SK-N-SH (cell line): ENCODE results near the gene ZNF564. TPM values are rescaled to one million over a fixed set of nuclear protein-coding genes. Genes with fewer than 3 reads are reported as not detected.

Experiments
- CTCF ChIA-PET: fragments of 300-600, 350-600 bp; formaldehyde crosslinking; extraction: SDS; loops from one replicate; lab custom pipeline; 2021; lab: Yijun Ruan, JAX
- POLR2A ChIA-PET: fragments of 350-600 bp; sonication (Branson Sonifier 250); formaldehyde crosslinking; extraction: SDS; loops from one replicate; lab custom pipeline; 2020; ENCODE audit warnings: antibody characterized with exemption, inconsistent platforms; lab: Yijun Ruan, JAX
- DNase-seq: peaks from one replicate; pipeline ENCODE4 v3.0.0; 2012
- H2AFZ ChIP-seq: fragments of 200-600 bp; sonication (generic); 2 replicates; pipeline ENCODE4 v1.8.1; 2016; ENCODE audit warnings: antibody characterized with exemption, mild to moderate bottlenecking, low read depth
- H3F3A ChIP-seq: fragments of 200-600 bp; sonication (generic); replicated peaks from 2 replicates; pipeline ENCODE3; 2016; ENCODE audit warnings: antibody characterized with exemption, mild to moderate bottlenecking; ENCODE audit not compliant: insufficient read depth
- H3K27ac ChIP-seq, 2 experiments: fragments of 200-500 bp in 1 of 2; fragments of 200-600 bp in 1 of 2; sonication (Bioruptor generic) in 1 of 2; sonication (generic), shearing (Covaris generic) in 1 of 2; 2 replicates each; pipeline versions ENCODE4 v1.5.1 to v1.6.1; 2014 to 2016; ENCODE audit warnings: low read depth in 2 of 2, inconsistent platforms in 1 of 2, low read length in 1 of 2, mild to moderate bottlenecking in 1 of 2, mixed read lengths in 1 of 2
- H3K27me3 ChIP-seq: fragments of 200-600 bp; sonication (generic), shearing (Covaris generic); 2 replicates; pipeline ENCODE4 v1.6.1; 2016; ENCODE audit warnings: mixed run types; ENCODE audit not compliant: insufficient read depth
- H3K36me3 ChIP-seq, 2 experiments: fragments of 200-500 bp in 1 of 2; fragments of 200-600 bp in 1 of 2; sonication (Bioruptor generic) in 1 of 2; sonication (generic) in 1 of 2; replicated peaks in 1 of 2; 2 replicates each; pipeline versions ENCODE3 to v1.5.1; 2014 to 2016; ENCODE audit warnings: low read length in 1 of 2, mild to moderate bottlenecking in 1 of 2; ENCODE audit not compliant: insufficient read depth in 2 of 2, control insufficient read depth in 1 of 2
- H3K4me1 ChIP-seq, 2 experiments: fragments of 200-500 bp in 1 of 2; fragments of 200-600 bp in 1 of 2; sonication (Bioruptor generic) in 1 of 2; sonication (generic), shearing (Covaris generic) in 1 of 2; 2 replicates each; pipeline versions ENCODE4 v1.5.1 to v1.6.1; 2014 to 2016; ENCODE audit warnings: low read depth in 1 of 2, low read length in 1 of 2, mixed run types in 1 of 2; ENCODE audit not compliant: insufficient read depth in 2 of 2, control insufficient read depth in 1 of 2
- H3K4me2 ChIP-seq: fragments of 200-600 bp; sonication (generic), shearing (Covaris generic); 2 replicates; pipeline ENCODE4 v1.6.1; 2017; ENCODE audit warnings: mixed run types
- H3K4me3 ChIP-seq, 2 experiments: fragments of 200-500 bp in 1 of 2; fragments of 200-600 bp in 1 of 2; sonication (Bioruptor generic) in 1 of 2; sonication (generic), shearing (Covaris generic) in 1 of 2; 2 replicates each; pipeline versions ENCODE4 v1.5.1 to v1.8.1; 2014 to 2016; ENCODE audit warnings: low read depth in 2 of 2, inconsistent platforms in 1 of 2, low read length in 1 of 2, mild to moderate bottlenecking in 1 of 2, mixed read lengths in 1 of 2, moderate library complexity in 1 of 2
- H3K79me2 ChIP-seq: fragments of 200-600 bp; sonication (generic); 2 replicates; pipeline ENCODE4 v1.8.1; 2017; ENCODE audit warnings: mild to moderate bottlenecking; ENCODE audit not compliant: insufficient read depth
- H3K9ac ChIP-seq: fragments of 200-600 bp; sonication (generic); 2 replicates; pipeline ENCODE4 v1.6.1; 2017; ENCODE audit warnings: mixed run types
- H3K9me2 ChIP-seq: fragments of 200-600 bp; sonication (generic); 2 replicates; pipeline ENCODE4 v1.6.1; 2017; ENCODE audit warnings: mixed run types
- H3K9me3 ChIP-seq: fragments of 200-600 bp; sonication (generic); 2 replicates; pipeline ENCODE4 v1.6.1; 2017; ENCODE audit warnings: mixed run types, mild to moderate bottlenecking, moderate library complexity
- H4K20me1 ChIP-seq: fragments of 200-600 bp; sonication (generic); 2 replicates; pipeline ENCODE4 v1.6.1; 2017; ENCODE audit warnings: mild to moderate bottlenecking, mixed run types; ENCODE audit not compliant: insufficient read depth
- CTCF ChIP-seq: fragments of 200-600 bp; sonication (generic); IDR thresholded peaks from 2 replicates; pipeline ENCODE4 v1.6.1; 2017; ENCODE audit warnings: antibody characterized with exemption, mild to moderate bottlenecking, moderate library complexity
- EP300 ChIP-seq, 2 experiments: IDR thresholded peaks; 2 replicates each; pipeline versions ENCODE4 v1.4.0 to v1.6.1; 2012; ENCODE audit warnings: borderline replicate concordance in 1 of 2, low read depth in 1 of 2, low read length in 1 of 2
- EZH2phosphoT487 ChIP-seq: fragments of 200-600 bp; sonication (generic); IDR thresholded peaks from 2 replicates; pipeline ENCODE4 v1.6.1; 2017; ENCODE audit warnings: low read depth, mixed run types, mild to moderate bottlenecking, antibody characterized with exemption, moderate library complexity, borderline replicate concordance
- FOSL2 ChIP-seq: IDR thresholded peaks from 2 replicates; pipeline ENCODE4 v1.4.0; 2012; ENCODE audit warnings: low read depth, mild to moderate bottlenecking, moderate library complexity, borderline replicate concordance
- GABPA ChIP-seq: IDR thresholded peaks from 2 replicates; pipeline ENCODE4 v1.4.0; 2012; ENCODE audit warnings: low read depth, mild to moderate bottlenecking
- MEF2A ChIP-seq: IDR thresholded peaks from 2 replicates; pipeline ENCODE4 v1.4.0; 2012; ENCODE audit warnings: low read depth, borderline replicate concordance
- NRF1 ChIP-seq: IDR thresholded peaks from 2 replicates; pipeline ENCODE4 v1.6.1; 2012; ENCODE audit warnings: low read depth, mild to moderate bottlenecking, low read length
- RAD21 ChIP-seq: IDR thresholded peaks from 2 replicates; pipeline ENCODE4 v1.6.1; 2012; ENCODE audit warnings: mild to moderate bottlenecking, low read length
- RCOR1 ChIP-seq: fragments of 150-350 bp; IDR thresholded peaks from 2 replicates; pipeline ENCODE4 v1.6.1; 2017; ENCODE audit warnings: antibody characterized with exemption, low read length
- REST ChIP-seq: IDR thresholded peaks from 2 replicates; pipeline ENCODE4 v1.6.1; 2012; ENCODE audit warnings: mild to moderate bottlenecking, low read depth, low read length, moderate library complexity
- RXRA ChIP-seq: IDR thresholded peaks from 2 replicates; pipeline ENCODE4 v1.4.0; 2012; ENCODE audit warnings: low read depth, mild to moderate bottlenecking, borderline replicate concordance
- SIN3A ChIP-seq: IDR thresholded peaks from 2 replicates; pipeline ENCODE4 v1.6.1; 2012; ENCODE audit warnings: low read depth, mild to moderate bottlenecking, low read length, moderate library complexity, borderline replicate concordance
- TAF1 ChIP-seq: IDR thresholded peaks from 2 replicates; pipeline ENCODE4 v1.6.1; 2012; ENCODE audit warnings: low read depth, mild to moderate bottlenecking, low read length, moderate library complexity, borderline replicate concordance
- TCF12 ChIP-seq: IDR thresholded peaks from 2 replicates; pipeline ENCODE4 v1.4.0; 2012
- TEAD4 ChIP-seq: IDR thresholded peaks from 2 replicates; pipeline ENCODE4 v1.4.0; 2012; ENCODE audit warnings: mild to moderate bottlenecking, borderline replicate concordance; ENCODE audit not compliant: insufficient read depth
- YY1 ChIP-seq: IDR thresholded peaks from 2 replicates; pipeline ENCODE4 v1.4.0; 2012; ENCODE audit warnings: low read depth, mild to moderate bottlenecking
- ZBTB33 ChIP-seq: IDR thresholded peaks from 2 replicates; pipeline ENCODE4 v1.4.0; 2012; ENCODE audit warnings: low read depth, borderline replicate concordance
- WGBS: methylation state at CpG from one replicate; pipeline ENCODE4 v1.1.6; 2017; ENCODE audit warnings: low lambda C conversion rate; 5-methylcytosine and 5-hydroxymethylcytosine counted together
- polyA plus RNA-seq, 3 experiments: library from polyadenylated mRNA; depleted of rRNA; stranded (reverse); fragments of >200 nt; gene quantifications; 2 replicates each; pipeline ENCODE4 v1.2.3, GENCODE V29; 2012
- TF ChIP-seq, protein P1 (sequence below): IDR thresholded peaks from 2 replicates; pipeline ENCODE4 v1.4.0; 2012; ENCODE audit warnings: low read depth
- TF ChIP-seq, protein P2 (sequence below): IDR thresholded peaks from 2 replicates; pipeline ENCODE4; 2012

The ZNF564 gene
- polyA plus RNA-seq, 1 of the 3 experiments (the other 2 are of a cell fraction) = 1.3 TPM

- WGBS = 89% methylated on average over 11 of the region's 11 CpGs
- no peaks in the 10 kb centered on the region for H3K27me3 ChIP-seq
- H3K9ac ChIP-seq = no peak overlapping the region
- no peak overlapping the region for H3K4me2 ChIP-seq
- no peaks in the 10 kb centered on the region for H3K79me2 ChIP-seq
- no peak overlapping the region for H2AFZ ChIP-seq
- ChIA-PET POLR2A (no interaction called here), CTCF (interaction anchor here (0.8 kb wide), 1 partner anchor 34 kb away, joined by 3 read pairs; no protein-coding TSS in a partner anchor)
- H3F3A ChIP-seq = no peaks in the 10 kb centered on the region
- no peak for DNase-seq
- TF ChIP-seq SIN3A = no peak
- no peak for TF ChIP-seq YY1
- TF ChIP-seq, protein P1, sequence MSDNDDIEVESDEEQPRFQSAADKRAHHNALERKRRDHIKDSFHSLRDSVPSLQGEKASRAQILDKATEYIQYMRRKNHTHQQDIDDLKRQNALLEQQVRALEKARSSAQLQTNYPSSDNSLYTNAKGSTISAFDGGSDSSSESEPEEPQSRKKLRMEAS = no peak
- TF ChIP-seq TCF12 = no peak
- TF ChIP-seq NRF1 = no peak
- no peak for TF ChIP-seq CTCF
- no peak for TF ChIP-seq GABPA
- TF ChIP-seq RAD21 = no peak
- TF ChIP-seq, protein P2, sequence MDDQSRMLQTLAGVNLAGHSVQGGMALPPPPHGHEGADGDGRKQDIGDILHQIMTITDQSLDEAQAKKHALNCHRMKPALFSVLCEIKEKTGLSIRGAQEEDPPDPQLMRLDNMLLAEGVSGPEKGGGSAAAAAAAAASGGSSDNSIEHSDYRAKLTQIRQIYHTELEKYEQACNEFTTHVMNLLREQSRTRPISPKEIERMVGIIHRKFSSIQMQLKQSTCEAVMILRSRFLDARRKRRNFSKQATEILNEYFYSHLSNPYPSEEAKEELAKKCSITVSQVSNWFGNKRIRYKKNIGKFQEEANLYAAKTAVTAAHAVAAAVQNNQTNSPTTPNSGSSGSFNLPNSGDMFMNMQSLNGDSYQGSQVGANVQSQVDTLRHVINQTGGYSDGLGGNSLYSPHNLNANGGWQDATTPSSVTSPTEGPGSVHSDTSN = no peak
- TF ChIP-seq ZBTB33 = no peak
- no peak for TF ChIP-seq RCOR1
- TF ChIP-seq RXRA = no peak
- TF ChIP-seq TEAD4 = no peak
- TF ChIP-seq FOSL2 = no peak
- no peak for TF ChIP-seq REST
- TF ChIP-seq EZH2phosphoT487 = no peak
- TF ChIP-seq EP300 (IDR thresholded peaks at IDR 0.05; ENCODE audit: borderline replicate concordance in 1 of 2, low read depth in 1 of 2, low read length in 1 of 2) = no peak
- TF ChIP-seq TAF1 = no peak
- no peak for TF ChIP-seq MEF2A
- no peaks in the 10 kb centered on the region for H3K9me3 ChIP-seq
- peaks cover 6 to 15% of the 10 kb centered on the region in 2 experiments for H3K36me3 ChIP-seq
- H3K4me1 ChIP-seq = no peaks in the 10 kb centered on the region
- no peaks in the 10 kb centered on the region for H3K9me2 ChIP-seq
- H3K4me3 ChIP-seq = no peak overlapping the region
- no peaks in the 10 kb centered on the region for H4K20me1 ChIP-seq
- H3K27ac ChIP-seq = no peak overlapping the region
These were observed 46.3 kb upstream of the ZNF564 start for GRCh38 chr19:12597594-12597993.
